A549 (cell line): ENCODE data around the gene SCART1. TPM values are rescaled to one million over a fixed set of nuclear protein-coding genes. Genes with fewer than 3 reads are reported as not detected.

Experiments used
- ATAC-seq, 2 experiments: fragments of 200-7000 bp in 1 of 2; fragments of >200 bp in 1 of 2; cut with Nextera tagmentation in 1 of 2; cut with Tn5 transposase in 1 of 2; 3 replicates each; pipeline versions ENCODE4 v1.8.0 to v1.9.1; 2018 to 2020; ENCODE audit warnings: mild to moderate bottlenecking in 1 of 2, moderate library complexity in 1 of 2
- CTCF ChIA-PET: fragments of 300-600 bp; sonication (Branson Sonifier 250); formaldehyde crosslinking; extraction: SDS; loops from one replicate; lab custom pipeline; 2021; ENCODE audit warnings: antibody characterized with exemption, inconsistent platforms; lab: Yijun Ruan, JAX
- POLR2A ChIA-PET: fragments of 350-600 bp; formaldehyde crosslinking; extraction: SDS; loops from one replicate; lab custom pipeline; 2021; ENCODE audit warnings: antibody characterized with exemption, inconsistent platforms; lab: Yijun Ruan, JAX
- DNase-seq, 2 experiments: peaks; one replicate each; pipeline versions ENCODE4 v3.0.0 to v3.0.0-alpha.2; 2011 to 2016; ENCODE audit warnings: low read depth in 1 of 2, low spot score in 1 of 2
- FAIRE-seq: peaks from 2 replicates; lab custom pipeline; 2011; peaks lifted over from hg19 to GRCh38; lab: Jason Lieb, UNC
- H3K27ac ChIP-seq, 2 experiments: fragments of >200 bp; sonication (Bioruptor Twin); formaldehyde crosslinking; 3 replicates each; pipeline ENCODE4 v1.5.1; 2016 to 2017
- H3K4me1 ChIP-seq: fragments of >200 bp; sonication (Bioruptor Twin); formaldehyde crosslinking; 3 replicates; pipeline ENCODE4 v1.6.1; 2016
- H3K4me2 ChIP-seq: fragments of >200 bp; sonication (Bioruptor Twin); formaldehyde crosslinking; 3 replicates; pipeline ENCODE4 v1.6.1; 2016
- H3K4me3 ChIP-seq: fragments of >200 bp; sonication (Bioruptor Twin); formaldehyde crosslinking; 3 replicates; pipeline ENCODE4 v1.5.1; 2016
- H3K9me3 ChIP-seq: fragments of >200 bp; sonication (Bioruptor Twin); formaldehyde crosslinking; 3 replicates; pipeline ENCODE4 v1.6.1; 2016
- CBX8 ChIP-seq: fragments of 200-600 bp; sonication (generic); IDR thresholded peaks from 2 replicates; pipeline ENCODE4 v1.6.1; 2016
- CEBPB ChIP-seq, 2 experiments: fragments of >200 bp in 1 of 2; sonication (Bioruptor Twin) in 1 of 2; formaldehyde crosslinking in 1 of 2; IDR thresholded peaks; 2 replicates each; pipeline ENCODE4 v1.6.1; 2012 to 2016
- CHD4 ChIP-seq: fragments of 200-600 bp; sonication (generic); IDR thresholded peaks from 2 replicates; pipeline ENCODE4 v1.6.1; 2016; ENCODE audit warnings: antibody characterized with exemption, mild to moderate bottlenecking, borderline replicate concordance
- EHMT2 ChIP-seq: fragments of 200-600 bp; sonication (generic); IDR thresholded peaks from 2 replicates; pipeline ENCODE4 v1.6.1; 2016; ENCODE audit warnings: antibody characterized with exemption, low read depth, mild to moderate bottlenecking, moderate library complexity
- EP300 ChIP-seq, 2 experiments: fragments of >200 bp; sonication (Bioruptor Twin); formaldehyde crosslinking; IDR thresholded peaks; 2 replicates in 1 of 2; 3 replicates in 1 of 2; pipeline ENCODE4 v1.6.1; 2016 to 2017
- ESRRA ChIP-seq: fragments of 150-350 bp; IDR thresholded peaks from 2 replicates; pipeline ENCODE4 v1.6.1; 2014; ENCODE audit warnings: mild to moderate bottlenecking, low read length, borderline replicate concordance
- FOSL2 ChIP-seq, 2 experiments: fragments of 450-650 bp in 1 of 2; fragments of >200 bp in 1 of 2; sonication (Bioruptor Twin) in 1 of 2; formaldehyde crosslinking; IDR thresholded peaks; 2 replicates each; pipeline versions ENCODE4 v1.5.0 to v1.6.1; 2016 to 2020; ENCODE audit warnings: mild to moderate bottlenecking in 1 of 2, moderate library complexity in 1 of 2
- FOXS1 ChIP-seq: fragments of 250-450 bp; sonication (Bioruptor Pico); IDR thresholded peaks from 2 replicates; pipeline ENCODE4 v1.5.0; 2020; ENCODE audit warnings: mild to moderate bottlenecking, moderate library complexity
- KDM1A ChIP-seq: fragments of 200-600 bp; sonication (generic); IDR thresholded peaks from 2 replicates; pipeline ENCODE4 v1.6.1; 2016; ENCODE audit warnings: low read depth, mild to moderate bottlenecking
- MAFK ChIP-seq: fragments of 450-650 bp; IDR thresholded peaks from 2 replicates; pipeline ENCODE4 v1.6.1; 2014; ENCODE audit not compliant: partially characterized antibody
- MAZ ChIP-seq: fragments of 150-350 bp; IDR thresholded peaks from 2 replicates; pipeline ENCODE4 v1.6.1; 2014; ENCODE audit warnings: antibody characterized with exemption, low read depth, low read length, borderline replicate concordance
- PHF8 ChIP-seq: fragments of 200-600 bp; sonication (generic); IDR thresholded peaks from 2 replicates; pipeline ENCODE4 v1.6.1; 2016; ENCODE audit warnings: low read depth, mild to moderate bottlenecking, antibody characterized with exemption, moderate library complexity, borderline replicate concordance
- POLR2A ChIP-seq: IDR thresholded peaks from 2 replicates; pipeline ENCODE4 v1.6.1; 2012; ENCODE audit warnings: mild to moderate bottlenecking, low read length
- POLR2AphosphoS2 ChIP-seq: conservative IDR thresholded peaks from 2 replicates; pipeline ENCODE4 v1.6.1; 2012; ENCODE audit warnings: low read length, improper control_type of control experiment, inconsistent platforms
- RAD21 ChIP-seq, 2 experiments: fragments of >200 bp in 1 of 2; sonication (Bioruptor Twin) in 1 of 2; formaldehyde crosslinking in 1 of 2; IDR thresholded peaks in 1 of 2; conservative IDR thresholded peaks in 1 of 2; 2 replicates in 1 of 2; 3 replicates in 1 of 2; pipeline ENCODE4 v1.6.1; 2012 to 2018; ENCODE audit warnings: inconsistent platforms in 1 of 2
- RARB ChIP-seq: fragments of 250-450 bp; sonication (Bioruptor Pico); IDR thresholded peaks from 2 replicates; pipeline ENCODE4 v1.8.0; 2021; ENCODE audit warnings: mild to moderate bottlenecking, moderate library complexity
- RFX5 ChIP-seq: fragments of 450-650 bp; IDR thresholded peaks from 2 replicates; pipeline ENCODE4 v1.7.1; 2014; ENCODE audit warnings: antibody characterized with exemption, mild to moderate bottlenecking, moderate library complexity
- TFCP2L1 ChIP-seq: fragments of 250-450 bp; sonication (Bioruptor Pico); IDR thresholded peaks from 2 replicates; pipeline ENCODE4 v1.5.0; 2021; ENCODE audit warnings: mild to moderate bottlenecking
- TP53 ChIP-seq: fragments of 250-450 bp; sonication (Bioruptor Pico); IDR thresholded peaks from 2 replicates; pipeline ENCODE4 v1.5.0; 2021; ENCODE audit warnings: mild to moderate bottlenecking, moderate library complexity
- ZC3H11A ChIP-seq: fragments of 450-650 bp; IDR thresholded peaks from 2 replicates; pipeline ENCODE4 v1.6.1; 2014; ENCODE audit warnings: antibody characterized with exemption, mild to moderate bottlenecking
- ZFP36 ChIP-seq: fragments of 450-650 bp; IDR thresholded peaks from 2 replicates; pipeline ENCODE4 v1.6.1; 2014; ENCODE audit warnings: borderline replicate concordance; ENCODE audit not compliant: partially characterized antibody
- WGBS: methylation state at CpG from one replicate; pipeline ENCODE4 v1.1.6; 2017; ENCODE audit errors: missing lambda C conversion rate; 5-methylcytosine and 5-hydroxymethylcytosine counted together
- polyA plus RNA-seq, 4 experiments: library from polyadenylated mRNA; depleted of rRNA in 3 of 4; stranded (reverse); fragments of >200 nt; fragmentation: RNase III in 1 of 4; extraction: RNeasy Plus Mini Kit Qiagen cat#74134 plus additional on column Dnase treatment in 1 of 4; gene quantifications; 2 replicates in 3 of 4; 3 replicates in 1 of 4; pipeline ENCODE4 v1.2.3, GENCODE V29; 2011 to 2017
- TF ChIP-seq, protein P1 (sequence below): fragments of >200 bp; sonication (Bioruptor Twin); formaldehyde crosslinking; IDR thresholded peaks from 3 replicates; pipeline ENCODE4 v1.6.1; 2016
- TF ChIP-seq, protein P2 (sequence below): IDR thresholded peaks from 2 replicates; pipeline ENCODE4 v1.6.1; 2012
- TF ChIP-seq, protein P3 (sequence below): fragments of 150-350 bp; IDR thresholded peaks from 2 replicates; pipeline ENCODE4 v1.6.1; 2014; ENCODE audit warnings: low read depth, mild to moderate bottlenecking, low read length
- TF ChIP-seq, protein P4 (sequence below): fragments of 450-650 bp; IDR thresholded peaks from 2 replicates; pipeline ENCODE4 v1.6.1; 2014; ENCODE audit warnings: antibody characterized with exemption
- TF ChIP-seq, protein P5 (sequence below): fragments of 250-450 bp; sonication (Bioruptor Pico); IDR thresholded peaks from 2 replicates; pipeline ENCODE4 v1.5.0; 2021; ENCODE audit warnings: mild to moderate bottlenecking, moderate library complexity, borderline replicate concordance
- TF ChIP-seq, protein P6 (sequence below): IDR thresholded peaks from 2 replicates; pipeline ENCODE4 v1.6.1; 2012

SCART1 gene
- polyA plus RNA-seq, 2 of the 4 experiments (the other 2 are of a cell fraction), result 0.37 to 0.96 TPM

DNA sequence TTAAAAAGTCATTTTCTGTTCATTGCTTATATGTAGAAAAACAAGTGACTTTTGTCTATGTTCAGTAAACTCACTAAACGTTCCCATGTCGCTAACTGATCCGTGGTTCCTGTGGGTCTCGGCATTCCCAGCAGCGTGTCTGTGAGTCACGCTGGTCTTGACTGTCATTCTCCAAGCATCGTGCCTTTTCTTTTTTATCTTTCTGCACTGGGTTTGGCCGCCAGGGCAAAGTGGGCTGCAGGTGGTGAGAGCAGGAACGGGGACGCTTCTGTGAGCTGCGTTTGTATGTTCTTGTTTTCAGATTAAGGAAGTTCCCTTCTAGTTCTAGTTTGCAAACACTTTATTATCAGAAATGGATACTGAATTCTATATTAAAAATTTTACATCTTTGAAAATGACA is 6.8 kb upstream of the SCART1 start:
- H3K4me1 ChIP-seq, result no peaks in the 10 kb centered on the region
- ChIA-PET CTCF (no interaction called here), POLR2A (no interaction called here)
- H3K4me2 ChIP-seq, result no peak overlapping the region
- FAIRE-seq, result no peak
- 67% methylated on average over 11 of the region's 11 CpGs for WGBS
- no peak for DNase-seq
- ATAC-seq, result no peak
- H3K9me3 ChIP-seq, result peaks cover 47% of the 10 kb centered on the region
- TF ChIP-seq, protein P1, sequence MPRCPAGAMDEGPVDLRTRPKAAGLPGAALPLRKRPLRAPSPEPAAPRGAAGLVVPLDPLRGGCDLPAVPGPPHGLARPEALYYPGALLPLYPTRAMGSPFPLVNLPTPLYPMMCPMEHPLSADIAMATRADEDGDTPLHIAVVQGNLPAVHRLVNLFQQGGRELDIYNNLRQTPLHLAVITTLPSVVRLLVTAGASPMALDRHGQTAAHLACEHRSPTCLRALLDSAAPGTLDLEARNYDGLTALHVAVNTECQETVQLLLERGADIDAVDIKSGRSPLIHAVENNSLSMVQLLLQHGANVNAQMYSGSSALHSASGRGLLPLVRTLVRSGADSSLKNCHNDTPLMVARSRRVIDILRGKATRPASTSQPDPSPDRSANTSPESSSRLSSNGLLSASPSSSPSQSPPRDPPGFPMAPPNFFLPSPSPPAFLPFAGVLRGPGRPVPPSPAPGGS, result no peak
- no peak for TF ChIP-seq MAZ
- no peak for TF ChIP-seq RAD21 (conservative IDR thresholded peaks at IDR 0.05 in 1 of 2, IDR thresholded peaks at IDR 0.05 in 1 of 2)
- no peak for TF ChIP-seq CHD4
- TF ChIP-seq, protein P2, sequence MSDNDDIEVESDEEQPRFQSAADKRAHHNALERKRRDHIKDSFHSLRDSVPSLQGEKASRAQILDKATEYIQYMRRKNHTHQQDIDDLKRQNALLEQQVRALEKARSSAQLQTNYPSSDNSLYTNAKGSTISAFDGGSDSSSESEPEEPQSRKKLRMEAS, result no peak
- no peak for TF ChIP-seq EHMT2
- TF ChIP-seq CEBPB (IDR thresholded peaks at IDR 0.05), result no peak
- TF ChIP-seq FOXS1 (CRISPR knock-in tag), result no peak
- no peak for TF ChIP-seq FOSL2 (IDR thresholded peaks at IDR 0.05)
- TF ChIP-seq FOSL2 (CRISPR knock-in tag; IDR thresholded peaks at IDR 0.05), result no peak
- TF ChIP-seq RFX5, result no peak
- no peak for TF ChIP-seq ZC3H11A
- TF ChIP-seq POLR2A, result no peak
- no peak for TF ChIP-seq CBX8
- no peak for TF ChIP-seq POLR2AphosphoS2
- no peak overlapping the region for H3K4me3 ChIP-seq
- no peak overlapping the region for H3K27ac ChIP-seq

DNA sequence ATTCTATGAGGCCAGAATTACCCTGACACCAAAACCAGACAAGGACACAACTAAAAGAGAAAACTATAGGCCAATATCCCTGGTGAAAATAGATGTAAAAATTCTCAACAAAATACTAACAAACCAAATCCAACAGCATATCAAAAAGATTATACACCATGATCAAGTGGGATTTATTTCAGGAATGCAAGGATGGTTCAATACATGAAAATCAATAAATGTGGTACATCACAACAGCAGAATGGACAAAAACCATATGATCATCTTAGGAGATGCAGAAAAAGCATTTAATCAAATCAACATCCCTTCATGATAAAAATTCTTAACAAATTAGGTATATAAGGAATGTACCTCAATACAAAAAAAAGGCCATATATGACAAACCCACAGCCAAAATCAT is 5.6 kb upstream of the SCART1 start:
- FAIRE-seq (no peak), DNase-seq (no peak), ATAC-seq (no peak)
- H3K4me3 ChIP-seq, result no peak overlapping the region
- ChIA-PET CTCF (no interaction called here), POLR2A (no interaction called here)
- no peak overlapping the region for H3K4me2 ChIP-seq
- H3K9me3 ChIP-seq, result peaks cover 47% of the 10 kb centered on the region
- H3K4me1 ChIP-seq, result no peaks in the 10 kb centered on the region
- TF ChIP-seq RARB (CRISPR knock-in tag), result no peak
- TF ChIP-seq PHF8, result no peak
- no peak for TF ChIP-seq CHD4
- no peak for TF ChIP-seq ZFP36
- TF ChIP-seq RAD21 (conservative IDR thresholded peaks at IDR 0.05 in 1 of 2, IDR thresholded peaks at IDR 0.05 in 1 of 2), result no peak
- no peak for TF ChIP-seq TFCP2L1 (CRISPR knock-in tag)
- TF ChIP-seq, protein P3, sequence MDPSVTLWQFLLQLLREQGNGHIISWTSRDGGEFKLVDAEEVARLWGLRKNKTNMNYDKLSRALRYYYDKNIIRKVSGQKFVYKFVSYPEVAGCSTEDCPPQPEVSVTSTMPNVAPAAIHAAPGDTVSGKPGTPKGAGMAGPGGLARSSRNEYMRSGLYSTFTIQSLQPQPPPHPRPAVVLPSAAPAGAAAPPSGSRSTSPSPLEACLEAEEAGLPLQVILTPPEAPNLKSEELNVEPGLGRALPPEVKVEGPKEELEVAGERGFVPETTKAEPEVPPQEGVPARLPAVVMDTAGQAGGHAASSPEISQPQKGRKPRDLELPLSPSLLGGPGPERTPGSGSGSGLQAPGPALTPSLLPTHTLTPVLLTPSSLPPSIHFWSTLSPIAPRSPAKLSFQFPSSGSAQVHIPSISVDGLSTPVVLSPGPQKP, result no peak
- no peak for TF ChIP-seq TP53 (CRISPR knock-in tag)
- TF ChIP-seq, protein P4, sequence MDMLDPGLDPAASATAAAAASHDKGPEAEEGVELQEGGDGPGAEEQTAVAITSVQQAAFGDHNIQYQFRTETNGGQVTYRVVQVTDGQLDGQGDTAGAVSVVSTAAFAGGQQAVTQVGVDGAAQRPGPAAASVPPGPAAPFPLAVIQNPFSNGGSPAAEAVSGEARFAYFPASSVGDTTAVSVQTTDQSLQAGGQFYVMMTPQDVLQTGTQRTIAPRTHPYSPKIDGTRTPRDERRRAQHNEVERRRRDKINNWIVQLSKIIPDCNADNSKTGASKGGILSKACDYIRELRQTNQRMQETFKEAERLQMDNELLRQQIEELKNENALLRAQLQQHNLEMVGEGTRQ, result no peak
- no peak for TF ChIP-seq EP300 (IDR thresholded peaks at IDR 0.05)
- TF ChIP-seq MAFK, result no peak
- TF ChIP-seq MAZ, result no peak
- no peak for TF ChIP-seq ESRRA
- TF ChIP-seq, protein P5, sequence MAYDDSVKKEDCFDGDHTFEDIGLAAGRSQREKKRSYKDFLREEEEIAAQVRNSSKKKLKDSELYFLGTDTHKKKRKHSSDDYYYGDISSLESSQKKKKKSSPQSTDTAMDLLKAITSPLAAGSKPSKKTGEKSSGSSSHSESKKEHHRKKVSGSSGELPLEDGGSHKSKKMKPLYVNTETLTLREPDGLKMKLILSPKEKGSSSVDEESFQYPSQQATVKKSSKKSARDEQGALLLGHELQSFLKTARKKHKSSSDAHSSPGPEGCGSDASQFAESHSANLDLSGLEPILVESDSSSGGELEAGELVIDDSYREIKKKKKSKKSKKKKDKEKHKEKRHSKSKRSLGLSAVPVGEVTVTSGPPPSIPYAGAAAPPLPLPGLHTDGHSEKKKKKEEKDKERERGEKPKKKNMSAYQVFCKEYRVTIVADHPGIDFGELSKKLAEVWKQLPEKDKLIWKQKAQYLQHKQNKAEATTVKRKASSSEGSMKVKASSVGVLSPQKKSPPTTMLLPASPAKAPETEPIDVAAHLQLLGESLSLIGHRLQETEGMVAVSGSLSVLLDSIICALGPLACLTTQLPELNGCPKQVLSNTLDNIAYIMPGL (CRISPR knock-in tag), result no peak
- no peak for TF ChIP-seq ZC3H11A
- no peak for TF ChIP-seq KDM1A
- TF ChIP-seq, protein P6, sequence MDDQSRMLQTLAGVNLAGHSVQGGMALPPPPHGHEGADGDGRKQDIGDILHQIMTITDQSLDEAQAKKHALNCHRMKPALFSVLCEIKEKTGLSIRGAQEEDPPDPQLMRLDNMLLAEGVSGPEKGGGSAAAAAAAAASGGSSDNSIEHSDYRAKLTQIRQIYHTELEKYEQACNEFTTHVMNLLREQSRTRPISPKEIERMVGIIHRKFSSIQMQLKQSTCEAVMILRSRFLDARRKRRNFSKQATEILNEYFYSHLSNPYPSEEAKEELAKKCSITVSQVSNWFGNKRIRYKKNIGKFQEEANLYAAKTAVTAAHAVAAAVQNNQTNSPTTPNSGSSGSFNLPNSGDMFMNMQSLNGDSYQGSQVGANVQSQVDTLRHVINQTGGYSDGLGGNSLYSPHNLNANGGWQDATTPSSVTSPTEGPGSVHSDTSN, result no peak
- no peak overlapping the region for H3K27ac ChIP-seq
